ENCODE data around the gene KCNIP1.

GRCh38 chr5:170484847-170485615 lies 18.8 kb upstream of the KCNIP1 start:
- TF ChIP-seq CTCF (conservative IDR thresholded peaks at IDR 0.05; ENCODE audit: low read depth, low read length) (no peak), EZH2phosphoT487 (IDR thresholded peaks at IDR 0.05; ENCODE audit: borderline replicate concordance, low read length) (no peak), EZH2 (IDR thresholded peaks at IDR 0.05; ENCODE audit: low read length, unreplicated experiment) (no peak)

Data from PC-3 (cell line).